Effector memory CD8-positive, alpha-beta T cell (primary cell): ENCODE data around the gene FUT6.
A peak's percentile ranks its signal among the peaks of the same experiment; 100 is the strongest.

ENCODE experiments used
- ATAC-seq: fragments of 150-1000 bp; cut with Tn5 transposase; replicated peaks from 2 replicates; pipeline ENCODE4 v1.10.0; 2021; ENCODE audit warnings: mild to moderate bottlenecking, moderate library complexity
- DNase-seq, 3 experiments: peaks; one replicate each; pipeline ENCODE4 v3.0.0; 2021
- H3K27ac Mint-ChIP-seq, 2 donors: one replicate each; pipeline ENCODE4 v1.8.0; 2022; ENCODE audit warnings: mild to moderate bottlenecking in 2 of 2, mixed read lengths in 2 of 2, moderate library complexity in 2 of 2
- H3K27me3 Mint-ChIP-seq, 2 donors: one replicate each; pipeline ENCODE4 v1.8.0; 2022; ENCODE audit warnings: mixed read lengths in 2 of 2
- H3K36me3 Mint-ChIP-seq: one replicate; pipeline ENCODE4 v1.8.0; 2022; ENCODE audit warnings: mild to moderate bottlenecking, moderate library complexity, mixed read lengths; ENCODE audit not compliant: insufficient read depth
- H3K4me1 Mint-ChIP-seq, 2 donors: one replicate each; pipeline ENCODE4 v1.8.0; 2022; ENCODE audit warnings: low read depth in 2 of 2, mixed read lengths in 2 of 2
- H3K4me3 Mint-ChIP-seq, 2 donors: one replicate each; pipeline ENCODE4 v1.8.0; 2022; ENCODE audit warnings: mild to moderate bottlenecking in 2 of 2, mixed read lengths in 2 of 2, moderate library complexity in 2 of 2
- H3K9me3 Mint-ChIP-seq, 2 donors: one replicate each; pipeline ENCODE4 v1.8.0; 2022; ENCODE audit warnings: mixed read lengths in 2 of 2

The FUT6 gene

DNA sequence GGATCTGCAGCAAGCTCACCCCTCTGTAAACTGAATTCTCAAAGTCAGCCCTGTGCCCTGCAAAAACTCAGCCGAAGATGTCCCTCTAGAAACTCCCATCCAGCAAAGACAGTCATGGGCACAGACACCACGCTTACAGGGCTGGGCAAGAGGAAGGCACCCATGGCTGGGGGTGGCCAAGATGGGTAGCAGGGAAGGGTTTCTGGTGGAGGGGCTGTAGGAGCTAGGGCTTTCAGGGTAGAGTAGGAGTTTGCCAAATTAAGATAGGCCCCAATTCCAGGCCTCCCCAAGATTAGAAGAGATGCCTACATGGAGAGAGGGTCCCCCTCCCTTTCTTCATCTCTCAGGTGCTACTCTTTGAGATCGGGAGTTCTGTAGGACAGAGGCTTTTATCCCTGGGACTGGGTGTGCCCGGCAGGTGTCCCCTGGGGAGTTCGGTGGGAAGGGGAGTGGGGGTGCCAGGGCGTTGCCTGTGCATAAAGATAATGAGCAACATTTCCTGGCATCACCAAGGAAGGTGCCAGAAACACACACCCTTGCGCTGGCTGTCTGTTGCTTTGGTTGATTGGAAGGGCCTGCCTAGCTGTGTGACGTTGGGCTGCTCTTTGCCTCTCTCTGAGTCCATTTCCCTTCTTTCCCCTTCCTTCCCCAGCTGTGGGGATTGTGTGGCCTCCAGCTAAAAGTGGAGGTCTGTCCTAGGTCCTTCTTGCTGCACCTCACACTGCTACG lies 25.2 kb downstream of the FUT6 start:
- no peak for DNase-seq
- Mint-ChIP-seq H3K27ac (no peak overlapping the region), H3K36me3 (no peaks in the 10 kb centered on the region), H3K4me1 (no peaks in the 10 kb centered on the region), H3K27me3 (peaks cover 14 to 17% of the 10 kb centered on the region in 2 donors), H3K9me3 (no peaks in the 10 kb centered on the region), H3K4me3 (no peak overlapping the region)
- no peak for ATAC-seq

DNA sequence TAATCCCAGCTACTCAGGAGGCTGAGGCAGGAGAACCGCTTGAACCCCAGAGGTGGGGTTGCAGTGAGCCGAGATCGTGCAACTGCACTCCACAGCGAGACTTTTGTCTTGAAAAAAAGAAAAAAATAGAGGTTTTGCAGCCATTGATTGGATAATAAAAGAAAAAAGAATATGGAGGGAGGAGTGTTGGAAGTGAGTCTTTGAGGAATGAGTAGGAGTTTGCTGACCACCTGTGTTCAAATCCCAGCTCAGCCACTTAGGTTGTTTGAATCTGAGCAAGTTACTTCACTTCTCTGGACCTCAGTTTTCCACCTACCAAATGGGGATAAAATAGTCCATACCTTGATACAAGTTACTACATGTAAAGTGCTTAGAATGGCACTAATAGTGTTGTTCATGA lies 28.4 kb downstream of the FUT6 start:
- Mint-ChIP-seq H3K9me3 (no peaks in the 10 kb centered on the region), H3K4me3 (no peak overlapping the region), H3K4me1 (no peaks in the 10 kb centered on the region), H3K36me3 (no peaks in the 10 kb centered on the region), H3K27me3 (no peaks in the 10 kb centered on the region), H3K27ac (no peak overlapping the region)
- ATAC-seq (no peak), DNase-seq (no peak)

DNA sequence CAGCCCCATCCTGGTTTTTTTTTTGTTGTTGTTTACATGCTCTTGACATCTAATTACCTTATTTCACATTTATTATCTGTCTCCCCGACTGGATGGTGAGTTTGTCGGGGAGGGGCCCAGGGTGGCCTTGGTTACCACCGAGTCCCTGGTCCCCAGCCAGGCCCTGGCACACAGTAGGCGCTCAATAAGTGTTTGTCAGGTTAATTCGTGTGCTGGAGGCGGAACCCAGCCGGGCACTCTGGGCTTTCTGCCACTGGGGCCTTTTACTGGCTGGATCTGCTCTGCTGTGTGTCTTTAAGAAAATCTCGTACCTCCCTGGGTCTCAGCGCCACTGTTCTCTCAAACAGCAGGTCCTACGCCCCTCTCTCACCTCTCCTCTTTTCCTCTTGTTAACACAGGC lies 30.0 kb downstream of the FUT6 start:
- ATAC-seq: no peak
- no peaks in the 10 kb centered on the region for H3K9me3 Mint-ChIP-seq
- peaks cover 1 to 2% of the 10 kb centered on the region in 2 donors for H3K4me1 Mint-ChIP-seq

DNA sequence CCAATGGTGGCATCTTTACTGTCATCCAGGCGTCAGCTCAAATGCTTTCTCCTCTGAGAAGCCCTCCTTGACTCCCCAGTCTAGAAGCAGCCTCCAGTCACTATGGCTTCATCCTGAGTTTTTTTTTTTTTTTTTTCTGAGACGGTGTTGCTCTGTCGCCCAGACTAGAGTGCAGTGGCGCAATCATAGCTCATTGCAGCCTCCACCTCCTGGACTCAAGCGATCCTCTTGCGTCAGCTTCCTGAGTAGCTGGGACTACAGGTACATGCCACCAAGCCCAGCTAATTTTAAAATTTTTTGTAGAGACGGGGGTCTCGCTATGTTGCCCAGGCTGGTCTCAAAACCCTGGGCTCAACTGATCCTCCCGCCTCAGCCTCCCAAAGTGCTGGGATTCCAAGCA lies 30.4 kb downstream of the FUT6 start:
- DNase-seq (no peak), ATAC-seq (no peak)
- Mint-ChIP-seq H3K9me3 (no peaks in the 10 kb centered on the region), H3K4me1 (peaks cover 6% of the 10 kb centered on the region in 2 donors), H3K27ac (peak overlapping the region in 1 of 2 donors; percentile 55), H3K4me3 (no peak overlapping the region), H3K27me3 (peaks cover 0 to 5% of the 10 kb centered on the region in 2 donors), H3K36me3 (peaks cover 4% of the 10 kb centered on the region)

More for the DNA sequence above, 30.0 kb downstream of the FUT6 start:
- Mint-ChIP-seq H3K36me3 (peaks cover 4% of the 10 kb centered on the region), H3K4me3 (no peak overlapping the region), H3K27me3 (peaks cover 0 to under 1% of the 10 kb centered on the region in 2 donors), H3K27ac (peak overlapping the region in 1 of 2 donors; percentile 55)
- no peak for DNase-seq

DNA sequence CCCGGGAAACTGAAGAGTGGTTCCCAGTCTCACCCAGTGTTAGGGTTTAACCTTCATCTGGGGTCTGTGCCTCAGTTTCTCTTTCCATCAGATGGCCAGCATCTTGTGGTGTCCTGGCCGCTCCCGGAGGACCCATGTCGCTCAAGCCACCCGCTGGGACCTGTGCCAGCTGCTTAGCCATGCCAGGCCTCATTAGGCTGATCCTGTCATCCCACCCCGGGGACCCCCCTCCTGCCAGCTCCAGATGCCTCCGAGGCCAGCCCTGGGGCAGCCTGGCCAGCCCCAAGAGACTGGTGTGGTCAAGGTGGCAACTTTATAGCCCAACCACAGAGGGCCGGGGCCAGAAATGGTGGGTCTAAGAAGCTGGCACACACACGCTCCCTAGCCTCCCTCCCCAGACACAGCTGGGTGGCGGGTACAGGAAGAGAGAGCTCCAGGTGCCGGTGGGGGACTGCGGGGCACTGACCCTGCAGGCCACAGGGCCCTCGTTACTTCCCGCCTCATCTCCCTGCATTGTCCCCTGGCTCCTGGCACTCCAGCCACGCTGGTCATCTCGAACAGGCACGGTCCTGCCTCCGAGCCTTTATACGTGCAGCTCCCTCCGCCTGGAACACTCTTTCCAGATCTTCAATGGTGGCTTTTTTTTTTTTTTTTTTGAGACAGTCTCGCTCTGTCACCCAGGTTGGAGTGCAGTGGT lies 31.2 kb downstream of the FUT6 start:
- Mint-ChIP-seq H3K9me3 (no peaks in the 10 kb centered on the region), H3K36me3 (peaks cover 4% of the 10 kb centered on the region), H3K4me3 (no peak overlapping the region), H3K27ac (no peak overlapping the region), H3K27me3 (peaks cover 0 to 12% of the 10 kb centered on the region in 2 donors), H3K4me1 (peaks cover 11 to 12% of the 10 kb centered on the region in 2 donors)
- DNase-seq (no peak), ATAC-seq (no peak)

DNA sequence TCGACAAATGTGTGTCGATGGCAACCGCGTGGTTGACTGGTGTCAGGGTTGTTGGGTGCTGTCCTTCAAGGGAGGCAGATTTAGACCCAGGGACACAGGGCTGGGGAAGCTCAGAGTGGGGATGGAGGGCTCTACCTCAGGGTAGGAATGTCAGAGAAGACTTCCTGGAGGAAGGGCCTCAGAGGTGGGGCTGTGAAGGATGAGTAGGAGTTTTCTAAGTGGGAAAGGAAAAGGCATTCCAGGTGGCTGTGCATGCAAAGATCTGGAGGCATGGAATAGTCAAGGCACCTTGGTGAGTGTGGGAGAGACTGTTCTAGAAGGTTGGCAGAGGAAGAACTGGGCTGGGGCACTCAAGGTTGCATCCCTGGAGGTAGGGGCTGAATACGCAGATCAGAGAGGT lies 32.6 kb downstream of the FUT6 start:
- ATAC-seq (no peak), DNase-seq (no peak)
- Mint-ChIP-seq H3K9me3 (no peaks in the 10 kb centered on the region), H3K4me1 (peaks cover 12 to 13% of the 10 kb centered on the region in 2 donors), H3K36me3 (peaks cover 4% of the 10 kb centered on the region), H3K27me3 (peaks cover 3 to 24% of the 10 kb centered on the region in 2 donors), H3K27ac (no peak overlapping the region), H3K4me3 (no peak overlapping the region)

DNA sequence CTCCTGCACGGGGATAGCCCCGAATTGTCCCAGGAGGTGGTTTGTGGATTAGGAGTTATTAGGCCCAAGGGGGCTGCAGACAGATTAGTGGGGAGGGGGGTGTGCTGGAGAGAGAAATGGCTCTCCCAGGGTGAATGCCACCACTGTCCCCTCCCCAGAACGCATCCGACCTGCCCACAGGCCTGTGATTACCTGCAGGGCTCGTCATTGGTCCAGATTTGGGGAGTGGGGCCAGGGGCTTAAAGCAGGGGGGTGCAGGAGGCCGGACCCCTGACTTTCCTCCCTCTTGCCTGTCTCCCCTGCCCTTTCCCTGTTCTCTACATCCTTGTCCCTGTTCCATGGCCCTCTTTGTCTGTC lies 33.4 kb downstream of the FUT6 start:
- Mint-ChIP-seq H3K9me3 (no peaks in the 10 kb centered on the region), H3K27ac (no peak overlapping the region), H3K27me3 (peaks cover 6 to 32% of the 10 kb centered on the region in 2 donors), H3K4me3 (peak overlapping the region; percentile 29 to 31), H3K36me3 (peaks cover 4% of the 10 kb centered on the region), H3K4me1 (peaks cover 13 to 14% of the 10 kb centered on the region in 2 donors)
- DNase-seq: no peak
- ATAC-seq: no peak

DNA sequence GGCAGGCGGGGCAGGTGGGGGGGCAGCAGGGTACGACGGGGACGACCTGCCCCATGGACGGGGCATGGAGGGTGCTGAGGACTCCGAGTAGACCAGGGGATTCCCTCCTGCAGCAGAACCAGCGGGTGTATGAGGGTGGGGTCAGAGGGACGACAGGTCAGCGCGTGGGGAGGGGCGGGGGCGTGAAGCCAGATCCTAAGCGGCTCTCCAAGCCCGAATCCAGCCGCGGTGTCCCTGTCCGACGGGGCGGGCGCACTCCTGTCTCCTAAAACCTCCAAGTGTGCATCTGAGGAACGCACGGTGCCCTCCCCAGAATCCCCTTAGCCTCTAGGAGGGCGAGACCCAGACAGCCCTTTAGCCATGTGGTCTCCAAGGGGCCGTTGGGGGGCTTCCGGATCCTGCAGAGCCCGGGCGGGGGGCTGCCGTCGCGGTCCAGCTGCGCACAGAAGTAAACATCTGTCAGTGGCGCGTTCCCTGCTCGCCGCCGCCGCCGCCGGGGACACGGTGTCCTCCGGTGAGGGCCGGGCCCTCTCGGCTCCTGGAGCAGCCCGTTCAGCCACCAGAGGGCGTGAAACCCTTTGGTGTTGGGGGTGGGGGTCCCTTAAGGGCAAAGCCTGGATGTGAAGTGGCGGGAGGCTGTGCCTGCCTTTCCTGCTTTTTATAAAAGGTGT lies 33.9 kb downstream of the FUT6 start:
- peaks cover 9 to 37% of the 10 kb centered on the region in 2 donors for H3K27me3 Mint-ChIP-seq
- DNase-seq (peak; percentile 32 to 47 (median 39)), ATAC-seq (peak; percentile 13)
- no peak overlapping the region for H3K27ac Mint-ChIP-seq
- peaks cover 4% of the 10 kb centered on the region for H3K36me3 Mint-ChIP-seq
- no peaks in the 10 kb centered on the region for H3K9me3 Mint-ChIP-seq
- peak overlapping the region; percentile 33 to 62 for H3K4me3 Mint-ChIP-seq
- peaks cover 13 to 14% of the 10 kb centered on the region in 2 donors for H3K4me1 Mint-ChIP-seq

- Mint-ChIP-seq H3K9me3 (no peaks in the 10 kb centered on the region), H3K36me3 (peaks cover 4% of the 10 kb centered on the region), H3K4me1 (peaks cover 13 to 14% of the 10 kb centered on the region in 2 donors), H3K27me3 (peaks cover 15 to 45% of the 10 kb centered on the region in 2 donors), H3K4me3 (peak within 1 kb of the TSS; percentile 77 to 87), H3K27ac (peak within 1 kb of the TSS; percentile 8 to 90)
- peak; percentile 34 for ATAC-seq
- DNase-seq: no peak
Observed at GRCh38 chr19:5804516-5805461, 34.7 kb downstream of the FUT6 start, which contains the start of gene NRTN. Gene NRTN (plus strand): TSS chr19:5805067. CDS start chr19:5824166, 19,099 bp downstream.

DNA sequence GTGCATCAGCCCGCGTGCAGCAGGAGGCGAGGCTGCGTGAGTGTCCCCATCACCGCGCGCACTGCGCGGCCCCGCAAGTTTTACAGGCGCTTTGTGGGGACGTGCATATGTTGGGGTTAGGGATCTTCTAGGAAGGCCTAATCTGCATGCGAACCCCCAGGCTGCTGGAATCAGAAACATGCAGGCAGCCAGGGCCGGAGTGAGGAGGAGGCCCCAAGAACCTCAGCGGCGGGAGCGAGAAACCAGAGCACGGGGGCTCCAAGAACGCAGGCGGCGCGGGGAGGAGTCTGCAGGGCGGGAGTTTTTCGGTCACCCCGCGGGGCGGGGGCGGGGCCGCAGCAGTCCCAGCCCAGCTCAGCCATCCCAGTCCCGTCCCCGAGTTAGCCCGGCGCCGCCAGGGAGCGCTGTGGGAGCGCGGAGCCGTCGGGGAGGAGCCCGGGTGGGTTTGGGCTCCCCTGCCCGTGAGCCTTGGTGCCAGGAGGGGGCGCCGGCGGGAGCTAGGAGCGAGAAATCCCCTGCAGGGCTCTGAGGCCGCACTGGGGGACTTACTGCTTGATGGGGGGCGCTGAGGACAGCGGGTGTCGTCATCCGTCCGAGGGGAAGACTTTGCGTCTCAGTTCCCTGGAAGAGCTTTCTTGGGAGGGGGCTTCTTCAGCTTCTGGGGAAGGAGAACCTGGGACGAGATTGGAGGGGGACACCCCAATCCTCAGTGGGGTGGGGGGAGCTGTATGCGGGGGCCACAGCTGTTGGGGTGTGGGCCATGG lies 35.6 kb downstream of the FUT6 start:
- peak; percentile 87 to 90 (median 90) for DNase-seq
- peaks cover 4% of the 10 kb centered on the region for H3K36me3 Mint-ChIP-seq
- peak; percentile 94 for ATAC-seq
- H3K4me1 Mint-ChIP-seq: peaks cover 13 to 14% of the 10 kb centered on the region in 2 donors
- H3K4me3 Mint-ChIP-seq: peak overlapping the region; percentile 77 to 87
- no peaks in the 10 kb centered on the region for H3K9me3 Mint-ChIP-seq
- peak overlapping the region; percentile 8 to 90 for H3K27ac Mint-ChIP-seq
- peaks cover 24 to 53% of the 10 kb centered on the region in 2 donors for H3K27me3 Mint-ChIP-seq

DNA sequence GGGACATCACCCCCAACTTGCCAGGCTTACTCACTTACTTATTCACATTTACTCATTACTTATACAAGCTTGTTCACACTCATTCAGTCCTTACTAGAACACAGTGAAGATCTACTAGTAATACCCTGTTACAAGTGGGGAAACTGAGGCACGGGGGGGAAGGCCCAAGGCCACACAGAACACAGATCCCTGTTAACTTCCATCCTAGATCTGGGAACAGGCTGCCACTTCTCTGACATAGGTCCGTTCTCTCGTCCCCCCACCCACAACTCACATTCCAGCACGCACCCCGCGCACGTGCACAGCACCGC lies 36.1 kb downstream of the FUT6 start:
- no peak for DNase-seq
- no peak for ATAC-seq
- H3K27ac Mint-ChIP-seq: no peak overlapping the region
- H3K4me1 Mint-ChIP-seq: peaks cover 13 to 14% of the 10 kb centered on the region in 2 donors
- peaks cover 4% of the 10 kb centered on the region for H3K36me3 Mint-ChIP-seq
- H3K27me3 Mint-ChIP-seq: peaks cover 29 to 59% of the 10 kb centered on the region in 2 donors
- H3K9me3 Mint-ChIP-seq: no peaks in the 10 kb centered on the region
- H3K4me3 Mint-ChIP-seq: peak overlapping the region; percentile 77 to 87
